Endodermal cell (in vitro differentiated cells): ENCODE data around the gene DCANP1. TPM values are rescaled to one million over a fixed set of nuclear protein-coding genes. Genes with fewer than 3 reads are reported as not detected.
A peak's percentile ranks its signal among the peaks of the same experiment; 100 is the strongest.

Source experiments
- DNase-seq: peaks from one replicate; pipeline ENCODE4 v3.0.0-alpha.2; 2017
- H3K27ac ChIP-seq: 2 replicates; pipeline ENCODE4 v1.5.1; 2013; ENCODE audit warnings: mild to moderate bottlenecking, low read depth, low read length, moderate library complexity
- H3K27me3 ChIP-seq: 2 replicates; pipeline ENCODE4 v1.6.1; 2013; ENCODE audit warnings: mild to moderate bottlenecking, low read length, moderate library complexity; ENCODE audit not compliant: insufficient read depth, control insufficient read depth, poor library complexity, severe bottlenecking
- H3K36me3 ChIP-seq: 2 replicates; pipeline ENCODE4 v1.7.0; 2013; ENCODE audit warnings: mild to moderate bottlenecking, low read length, moderate library complexity; ENCODE audit not compliant: control insufficient read depth, insufficient read depth
- H3K4me1 ChIP-seq: one replicate; pipeline ENCODE4 v1.7.0; 2013; ENCODE audit warnings: low read length; ENCODE audit not compliant: control insufficient read depth, insufficient read depth
- H3K4me3 ChIP-seq: 2 replicates; pipeline ENCODE4 v1.5.1; 2013; ENCODE audit warnings: mild to moderate bottlenecking, low read length, moderate library complexity
- H3K9ac ChIP-seq: 2 replicates; pipeline ENCODE4 v1.6.1; 2013; ENCODE audit warnings: mild to moderate bottlenecking, low read length, moderate library complexity; ENCODE audit not compliant: poor library complexity, severe bottlenecking; ENCODE audit errors: extremely low read depth
- H3K9me3 ChIP-seq: 2 replicates; pipeline ENCODE4 v1.6.1; 2013; ENCODE audit warnings: mild to moderate bottlenecking, low read length, moderate library complexity; ENCODE audit not compliant: control insufficient read depth
- H3K27ac Mint-ChIP-seq: 2 replicates; pipeline ENCODE4 v1.8.0; 2020; ENCODE audit warnings: mixed read lengths
- H3K27me3 Mint-ChIP-seq: 2 replicates; pipeline ENCODE4 v1.8.0; 2021; ENCODE audit warnings: mild to moderate bottlenecking, mixed read lengths; ENCODE audit not compliant: insufficient read depth
- H3K36me3 Mint-ChIP-seq: 2 replicates; pipeline ENCODE4 v1.8.0; 2020; ENCODE audit warnings: low read depth, mixed read lengths
- H3K4me1 Mint-ChIP-seq: 2 replicates; pipeline ENCODE4 v1.8.0; 2020; ENCODE audit warnings: mixed read lengths
- H3K4me3 Mint-ChIP-seq: 2 replicates; pipeline ENCODE4 v1.8.0; 2020; ENCODE audit warnings: mild to moderate bottlenecking, moderate library complexity, mixed read lengths
- H3K9me3 Mint-ChIP-seq: 2 replicates; pipeline ENCODE4 v1.8.0; 2020; ENCODE audit warnings: mild to moderate bottlenecking, mixed read lengths
- CTCF ChIP-seq: fragments of 200-600 bp; sonication (generic); conservative IDR thresholded peaks from 2 replicates; pipeline ENCODE4 v1.5.0; 2021; ENCODE audit warnings: antibody characterized with exemption, mild to moderate bottlenecking
- WGBS, 2 experiments: methylation state at CpG; one replicate each; pipeline versions ENCODE4 v1.1.5 to v1.1.7; 2013; ENCODE audit warnings: missing lambda C conversion rate in 2 of 2, mixed read lengths in 1 of 2; ENCODE audit not compliant: insufficient coverage in 1 of 2, insufficient read length in 1 of 2; 5-methylcytosine and 5-hydroxymethylcytosine counted together
- total RNA-seq, 2 donors: library from RNA; stranded (reverse); fragmentation: NEBNext Ultra II Directional in 1 of 2; extraction: Animal tissue kit (Norgen Biotek cat#: 25700) in 1 of 2; gene quantifications; 2 replicates in 1 of 2; 3 replicates in 1 of 2; pipeline ENCODE4 v1.2.1, GENCODE V29; 2021

The DCANP1 gene
- total RNA-seq, 2 donors from 2014 or later = not detected

DNA sequence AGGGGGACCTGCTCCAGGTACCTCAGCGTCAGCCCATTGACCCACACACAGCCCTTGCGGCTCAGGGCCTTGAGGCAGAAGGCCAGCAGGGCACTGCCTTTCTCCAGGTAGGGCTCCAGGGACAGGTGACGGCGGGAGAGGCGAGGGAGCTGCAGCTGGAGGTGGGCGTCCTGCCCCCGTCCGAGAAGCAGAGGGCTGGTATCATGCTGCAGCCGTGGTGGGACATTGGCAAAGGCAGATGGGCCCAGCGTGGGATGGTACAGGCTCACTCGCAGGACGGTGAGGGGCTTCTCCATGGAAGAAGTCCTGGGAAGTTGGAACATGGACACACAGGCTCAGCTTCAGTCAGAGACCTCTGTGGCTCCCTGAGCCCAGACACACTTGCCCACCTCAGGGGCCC lies 2.5 kb upstream of the DCANP1 start:
- Histone ChIP-seq H3K9ac (no peak overlapping the region), H3K36me3 (no peaks in the 10 kb centered on the region), H3K4me1 (peaks cover 17% of the 10 kb centered on the region), H3K27me3 (peaks cover 10% of the 10 kb centered on the region), H3K27ac (no peak overlapping the region), H3K9me3 (peaks cover 4% of the 10 kb centered on the region), H3K4me3 (no peak overlapping the region)
- TF ChIP-seq CTCF = no peak
- Mint-ChIP-seq H3K4me3 (no peak overlapping the region), H3K27me3 (peaks cover 61% of the 10 kb centered on the region), H3K27ac (no peak overlapping the region), H3K4me1 (peaks cover 13% of the 10 kb centered on the region), H3K36me3 (no peaks in the 10 kb centered on the region), H3K9me3 (peaks cover 5% of the 10 kb centered on the region)
- 95 to 96% methylated on average over 12 of the region's 12 CpGs for WGBS, 2 experiments
- DNase-seq = peak; percentile 32

- no peak for TF ChIP-seq CTCF
- Histone ChIP-seq H3K4me1 (peaks cover 18% of the 10 kb centered on the region), H3K27me3 (peaks cover 5% of the 10 kb centered on the region), H3K9me3 (peaks cover 4% of the 10 kb centered on the region), H3K27ac (no peak overlapping the region), H3K9ac (no peak overlapping the region), H3K36me3 (no peaks in the 10 kb centered on the region), H3K4me3 (no peak overlapping the region)
- peaks cover 5% of the 10 kb centered on the region for H3K9me3 Mint-ChIP-seq
- H3K4me1 Mint-ChIP-seq = peaks cover 19% of the 10 kb centered on the region
- H3K36me3 Mint-ChIP-seq = no peaks in the 10 kb centered on the region
- no peak overlapping the region for H3K4me3 Mint-ChIP-seq
- H3K27ac Mint-ChIP-seq = no peak overlapping the region
- 90 to 94% methylated on average over 5 to 9 of the region's 9 CpGs for WGBS, 2 experiments
- peak; percentile 39 for DNase-seq
- peaks cover 58% of the 10 kb centered on the region for H3K27me3 Mint-ChIP-seq
Measured at GRCh38 chr5:135448791-135449507, 1.8 kb upstream of the DCANP1 start.

DNA sequence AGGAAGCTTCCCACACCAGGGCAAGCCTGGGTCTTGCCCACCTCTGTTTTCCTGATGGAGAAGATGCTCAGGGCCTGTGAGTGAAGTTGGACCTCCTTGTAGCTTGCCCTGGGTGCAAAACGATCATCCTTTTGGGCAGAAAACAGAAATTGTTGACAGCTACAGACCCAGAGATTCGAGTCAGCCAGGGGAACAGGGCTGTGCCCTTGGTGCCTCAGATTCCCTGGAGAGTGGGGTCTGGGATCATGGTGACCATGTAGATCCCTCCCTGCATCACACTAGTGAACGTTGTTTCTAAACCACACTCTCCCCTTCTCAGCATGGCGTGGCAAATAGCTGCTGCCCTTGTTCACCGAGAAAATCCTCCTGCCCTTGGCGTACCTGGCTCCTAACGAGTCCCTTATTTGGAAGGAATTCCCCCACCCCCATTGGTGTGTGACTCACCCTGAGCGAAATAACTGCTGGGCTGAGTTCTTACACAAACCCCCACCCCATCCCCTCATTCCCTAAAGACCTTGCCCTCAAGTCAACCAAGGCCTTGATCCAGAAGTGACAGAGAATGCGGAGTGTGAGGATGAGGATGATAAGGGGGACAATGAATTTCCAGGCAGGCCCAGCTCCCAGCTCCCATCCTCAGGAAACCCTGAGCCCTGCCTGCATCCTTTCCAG lies 1.1 kb upstream of the DCANP1 start:
- Histone ChIP-seq H3K4me1 (peaks cover 25% of the 10 kb centered on the region), H3K4me3 (peak overlapping the region; percentile 46), H3K9ac (no peak overlapping the region), H3K27me3 (no peaks in the 10 kb centered on the region), H3K36me3 (no peaks in the 10 kb centered on the region), H3K27ac (no peak overlapping the region), H3K9me3 (peaks cover 4% of the 10 kb centered on the region)
- DNase-seq = peak; percentile 66
- H3K36me3 Mint-ChIP-seq = no peaks in the 10 kb centered on the region
- H3K9me3 Mint-ChIP-seq = peaks cover 5% of the 10 kb centered on the region
- H3K27me3 Mint-ChIP-seq = peaks cover 54% of the 10 kb centered on the region
- no peak overlapping the region for H3K27ac Mint-ChIP-seq
- no peak for TF ChIP-seq CTCF
- 62 to 69% methylated on average over 3 to 8 of the region's 9 CpGs for WGBS, 2 experiments
- no peak overlapping the region for H3K4me3 Mint-ChIP-seq
- peaks cover 24% of the 10 kb centered on the region for H3K4me1 Mint-ChIP-seq
